Gastroesophageal sphincter (tissue), 4 donors: Measurements from ENCODE around the gene IFNA5. TPM values are rescaled to one million over a fixed set of nuclear protein-coding genes. Genes with fewer than 3 reads are reported as not detected.

Experiments used
- ATAC-seq: fragments of 150-250 bp; one replicate; pipeline ENCODE4 v1.9.1; 2016; ENCODE audit warnings: mild to moderate bottlenecking, moderate library complexity
- H3K27ac ChIP-seq, 4 donors: fragments of 200-600 bp; sonication (generic) in 3 of 4; 1 replicate in 3 of 4; 2 replicates in 1 of 4; pipeline ENCODE4 v1.5.1; 2016 to 2019
- H3K27me3 ChIP-seq: fragments of 200-600 bp; sonication (generic); one replicate; pipeline ENCODE4 v1.5.1; 2019
- H3K36me3 ChIP-seq, 2 donors: fragments of 200-600 bp; sonication (generic); one replicate each; pipeline ENCODE4 v1.5.1; 2019; ENCODE audit warnings: control low read depth in 1 of 2
- H3K4me1 ChIP-seq, 3 donors: fragments of 200-600 bp; sonication (generic); 1 replicate in 2 of 3; 2 replicates in 1 of 3; pipeline ENCODE4 v1.5.1; 2016 to 2019; ENCODE audit warnings: control low read depth in 2 of 3
- H3K4me3 ChIP-seq, 2 donors: fragments of 200-600 bp; sonication (generic); one replicate each; pipeline ENCODE4 v1.5.1; 2019; ENCODE audit warnings: mild to moderate bottlenecking in 1 of 2, moderate library complexity in 1 of 2
- H3K9me3 ChIP-seq, 3 donors: fragments of 200-600 bp; sonication (generic); one replicate each; pipeline ENCODE4 v1.5.1; 2017 to 2019; ENCODE audit warnings: control low read depth in 2 of 3
- CTCF ChIP-seq, 4 experiments: fragments of 200-600 bp in 2 of 4; fragments of 450-650 bp in 2 of 4; sonication (generic) in 1 of 4; IDR thresholded peaks; one replicate each; pipeline ENCODE4 v1.5.1; 2017 to 2019; ENCODE audit warnings: antibody characterized with exemption in 4 of 4, mild to moderate bottlenecking in 2 of 4, moderate library complexity in 2 of 4
- EP300 ChIP-seq: sonication (generic); formaldehyde crosslinking; IDR thresholded peaks from one replicate; pipeline ENCODE4 v1.6.1; 2017; ENCODE audit warnings: antibody characterized with exemption, mild to moderate bottlenecking
- POLR2A ChIP-seq, 2 donors: fragments of 450-650 bp; IDR thresholded peaks; one replicate each; pipeline ENCODE4 v1.6.1; 2017; ENCODE audit warnings: antibody characterized with exemption in 2 of 2, mild to moderate bottlenecking in 2 of 2, moderate library complexity in 1 of 2
- POLR2AphosphoS5 ChIP-seq: sonication (generic); formaldehyde crosslinking; IDR thresholded peaks from one replicate; pipeline ENCODE4 v1.6.1; 2017; ENCODE audit warnings: antibody characterized with exemption
- WGBS, 2 donors: methylation state at CpG; one replicate each; pipeline ENCODE4 v1.1.5; 2018; ENCODE audit warnings: low coverage in 1 of 2; 5-methylcytosine and 5-hydroxymethylcytosine counted together
- total RNA-seq, 4 donors: library from RNA; depleted of rRNA; stranded (reverse); fragments of >200 nt; gene quantifications; one replicate each; pipeline ENCODE4 v1.1.0, GENCODE V29; 2016

The IFNA5 gene
- total RNA-seq, 4 donors from 2014 or later, result not detected

DNA sequence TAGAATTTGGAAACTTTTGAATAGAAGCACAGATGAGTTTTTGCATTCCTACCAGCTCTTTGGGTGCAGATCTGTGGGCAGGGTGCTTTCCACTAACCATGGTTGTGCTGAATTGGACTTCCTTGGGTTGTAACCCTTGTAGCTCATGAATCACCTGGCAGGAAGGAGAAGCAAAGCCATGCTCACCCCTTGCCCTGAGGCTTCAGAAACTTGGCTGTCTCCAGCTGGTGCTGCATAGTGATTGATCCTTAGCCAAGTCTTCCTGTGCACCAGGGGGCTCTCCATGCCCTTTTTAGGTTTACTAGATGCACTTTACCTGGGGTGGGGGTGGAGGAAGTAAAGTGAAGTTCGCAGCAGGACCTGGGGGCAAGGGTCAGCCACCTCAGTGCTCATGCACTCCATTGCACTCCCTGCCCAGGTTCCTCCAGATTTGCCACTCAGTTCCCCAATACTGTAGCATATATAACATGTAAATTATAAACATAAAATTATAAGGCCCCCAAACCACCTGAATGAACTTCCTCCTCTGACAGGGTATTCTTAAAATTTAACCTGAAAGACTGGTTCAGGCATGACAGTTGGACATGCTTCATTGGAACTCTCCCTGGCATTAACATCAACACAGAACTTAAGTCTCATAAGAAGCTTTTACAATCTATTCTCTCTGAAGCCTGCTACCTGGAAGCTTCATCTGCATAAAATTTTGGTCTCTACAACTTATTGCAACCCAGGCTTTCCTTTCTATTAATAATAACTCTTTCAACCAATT is 39.5 kb downstream of the IFNA5 start:
- H3K27me3 ChIP-seq, result peaks cover 4% of the 10 kb centered on the region
- H3K4me3 ChIP-seq, result no peak overlapping the region
- peaks cover 0 to 1% (median 0%) of the 10 kb centered on the region in 3 donors for H3K9me3 ChIP-seq
- 17 to 40% methylated on average over 1 of the region's 1 CpG for WGBS, 2 donors
- H3K4me1 ChIP-seq, result no peaks in the 10 kb centered on the region
- no peak for TF ChIP-seq EP300
- TF ChIP-seq POLR2A (IDR thresholded peaks at IDR 0.05), result no peak
- no peak for TF ChIP-seq CTCF (IDR thresholded peaks at IDR 0.05)
- no peak for TF ChIP-seq POLR2AphosphoS5
- no peaks in the 10 kb centered on the region for H3K36me3 ChIP-seq
- no peak overlapping the region for H3K27ac ChIP-seq
- no peak for ATAC-seq

GRCh38 chr9:21255538-21256212 is 49.4 kb downstream of the IFNA5 start:
- H3K4me1 ChIP-seq, result no peaks in the 10 kb centered on the region
- no peak overlapping the region for H3K4me3 ChIP-seq
- 17 to 68% methylated on average over 1 to 5 of the region's 5 CpGs for WGBS, 2 donors
- no peaks in the 10 kb centered on the region for H3K27me3 ChIP-seq
- no peaks in the 10 kb centered on the region for H3K36me3 ChIP-seq
- TF ChIP-seq POLR2A (IDR thresholded peaks at IDR 0.05) (no peak), POLR2AphosphoS5 (no peak)
- ATAC-seq, result no peak
- no peak overlapping the region for H3K27ac ChIP-seq
- H3K9me3 ChIP-seq, result no peaks in the 10 kb centered on the region

Other genes with a start within 250 kb of the IFNA5 start
- gene IFNB1, start 227.4 kb downstream of the IFNA5 start, total RNA-seq, result not detected
- gene IFNW1, start 163.5 kb downstream of the IFNA5 start, total RNA-seq, result not detected
- gene IFNA21, start 138.7 kb downstream of the IFNA5 start, total RNA-seq, result not detected
- gene IFNA4, start 117.7 kb downstream of the IFNA5 start, total RNA-seq, result not detected
- gene IFNA7, start 103.1 kb downstream of the IFNA5 start, total RNA-seq, result not detected
- not detected for gene IFNA10, start 98.2 kb downstream of the IFNA5 start, total RNA-seq
- gene IFNA16, start 88.0 kb downstream of the IFNA5 start, total RNA-seq, result not detected
- not detected for gene IFNA17, start 77.1 kb downstream of the IFNA5 start, total RNA-seq
- gene IFNA14, start 65.3 kb downstream of the IFNA5 start, total RNA-seq, result under 1 TPM in 1 of 4 donors, not detected in 3; 0.40 TPM
- 10 to 100 TPM; 20.5 to 32.1 (median 24.4) TPM for gene KLHL9, start 30.1 kb upstream of the IFNA5 start, total RNA-seq
- gene IFNA6, start 45.6 kb upstream of the IFNA5 start, total RNA-seq, result not detected
- not detected for gene IFNA13, start 62.7 kb upstream of the IFNA5 start, total RNA-seq
- gene IFNA2, start 80.1 kb upstream of the IFNA5 start, total RNA-seq, result not detected
- gene IFNA8, start 103.8 kb upstream of the IFNA5 start, total RNA-seq, result not detected
- gene IFNA1, start 135.1 kb upstream of the IFNA5 start, total RNA-seq, result not detected
- not detected for gene IFNE, start 177.0 kb upstream of the IFNA5 start, total RNA-seq